NCI-H146 (cell line): ENCODE results near the gene FAM131B.

Experiments used
- DNase-seq: peaks from one replicate; lab custom pipeline; 2025; lab: John Stamatoyannopoulos, UW

FAM131B gene

DNA sequence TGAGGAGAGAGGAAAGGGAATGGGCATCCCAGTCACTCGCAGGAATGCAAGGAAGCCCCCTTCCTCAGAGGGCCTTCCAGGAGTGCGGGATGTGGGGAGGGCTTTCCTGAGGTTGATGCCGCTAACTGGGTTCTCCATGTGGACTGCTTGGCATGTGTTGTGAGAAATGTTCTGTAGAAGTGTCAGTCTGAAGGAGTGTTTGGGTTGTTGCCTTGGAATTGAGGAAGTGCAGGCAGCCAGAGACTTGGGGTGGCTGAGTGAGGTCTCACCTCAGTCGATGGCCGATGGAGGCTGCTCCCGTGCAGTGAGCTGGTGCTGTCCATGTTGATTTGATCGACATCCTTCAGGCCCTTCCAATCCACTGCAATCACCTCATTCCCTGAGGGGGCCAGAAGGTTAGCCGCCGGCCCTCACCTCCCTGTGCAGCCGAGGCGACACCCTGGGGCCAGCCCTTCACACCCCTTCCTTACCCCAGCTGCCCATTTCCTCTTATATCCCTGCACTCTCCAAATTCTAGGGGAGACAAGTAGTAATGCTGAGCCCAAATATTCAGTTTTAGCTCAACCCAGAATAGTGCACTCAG lies 2.7 kb downstream of the FAM131B start:
- DNase-seq: no peak

DNA sequence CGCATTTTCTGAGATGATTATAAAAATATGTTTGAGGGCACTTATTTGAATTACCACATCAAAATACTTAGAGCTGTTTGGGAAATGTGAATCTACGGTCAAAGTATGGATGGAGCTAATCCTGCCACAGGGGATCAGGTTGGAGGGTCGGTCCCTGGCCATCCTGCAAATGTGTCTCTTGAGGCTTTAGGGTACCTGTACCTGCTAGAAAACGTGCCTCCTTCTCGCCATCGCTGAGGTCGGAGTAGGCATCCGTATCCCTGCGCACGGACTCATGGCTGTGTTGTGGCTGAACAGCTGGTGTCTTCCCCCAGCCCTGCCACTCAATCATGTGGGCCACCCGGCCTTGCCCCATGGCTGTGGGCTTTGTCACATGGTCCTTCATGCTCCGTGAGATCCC lies 3.9 kb downstream of the FAM131B start:
- no peak for DNase-seq

DNA sequence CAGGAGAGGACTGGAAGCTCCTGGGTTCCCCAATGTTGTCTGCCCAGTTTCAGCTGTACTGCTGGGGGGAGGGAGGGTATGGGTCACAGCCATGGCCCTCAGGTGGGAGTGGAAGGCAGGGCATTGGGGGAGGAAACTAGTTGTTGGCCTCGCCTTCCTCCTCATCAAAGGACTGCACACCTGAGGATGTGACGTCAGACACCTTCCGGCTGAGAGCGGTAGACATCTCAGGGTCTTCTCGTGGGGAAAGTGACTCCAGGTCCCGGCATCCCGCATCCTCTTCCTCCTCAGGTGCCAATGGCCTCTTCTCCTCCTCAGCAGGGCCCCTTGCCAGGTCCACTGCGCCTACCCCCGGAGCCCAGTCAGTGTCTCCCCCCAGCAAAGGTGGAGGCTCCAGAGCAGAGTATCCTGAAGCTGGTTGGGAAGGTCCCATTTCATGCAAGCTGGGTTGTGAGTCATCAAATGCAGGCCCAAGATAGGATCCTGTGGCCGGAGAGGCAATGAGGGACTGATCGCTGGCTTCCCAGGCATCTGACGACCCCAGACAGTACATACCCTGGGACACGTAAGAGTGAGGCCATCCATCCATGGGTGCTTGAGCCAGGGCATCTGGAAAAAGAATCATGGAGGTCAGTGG lies 6.0 kb downstream of the FAM131B start:
- no peak for DNase-seq

DNA sequence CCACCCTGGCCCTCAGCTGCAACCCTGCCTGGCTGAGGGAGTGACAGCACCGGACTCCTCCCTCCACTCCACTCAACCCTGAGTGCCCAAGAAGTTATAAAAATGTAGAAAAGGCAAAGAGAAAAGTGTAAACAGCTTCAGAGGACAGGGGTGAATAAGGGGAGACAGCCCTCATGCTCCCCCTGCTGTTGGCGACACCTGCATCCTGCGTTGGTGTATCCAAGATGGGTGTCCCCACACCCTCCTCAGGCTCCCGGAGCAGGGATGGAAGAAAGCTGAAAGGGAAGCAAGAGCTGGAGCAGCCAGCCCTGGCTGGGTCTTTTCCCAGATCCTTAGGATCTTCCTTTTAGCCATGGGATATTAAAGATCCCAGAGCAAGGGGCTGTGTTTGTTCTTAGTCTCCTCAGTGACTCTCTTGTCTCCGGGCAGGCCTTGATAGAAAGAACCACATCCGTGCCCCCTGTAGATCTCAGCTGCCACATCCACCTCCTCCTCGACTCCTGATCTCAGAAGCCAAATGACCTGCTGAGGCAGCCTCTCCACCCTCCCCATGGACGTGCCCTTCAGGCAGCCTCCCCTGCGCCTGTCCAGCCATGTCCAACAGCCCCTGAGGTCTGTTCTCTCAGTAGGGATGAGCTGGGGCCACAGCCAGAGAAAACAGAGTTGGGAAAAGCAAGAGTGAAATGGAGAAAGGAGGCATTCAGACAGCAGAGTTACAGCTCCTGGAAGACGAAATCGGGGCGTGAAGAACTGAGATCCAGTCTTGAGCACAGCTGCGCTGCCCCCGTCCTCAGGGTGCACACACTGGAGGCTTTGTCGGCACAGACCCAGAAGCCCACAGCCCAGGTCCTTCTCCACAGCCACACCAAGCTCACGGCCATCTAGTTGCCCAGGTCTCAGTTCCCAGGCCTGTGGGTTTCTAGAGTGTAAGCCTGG lies 6.8 kb downstream of the FAM131B start:
- no peak for DNase-seq

DNA sequence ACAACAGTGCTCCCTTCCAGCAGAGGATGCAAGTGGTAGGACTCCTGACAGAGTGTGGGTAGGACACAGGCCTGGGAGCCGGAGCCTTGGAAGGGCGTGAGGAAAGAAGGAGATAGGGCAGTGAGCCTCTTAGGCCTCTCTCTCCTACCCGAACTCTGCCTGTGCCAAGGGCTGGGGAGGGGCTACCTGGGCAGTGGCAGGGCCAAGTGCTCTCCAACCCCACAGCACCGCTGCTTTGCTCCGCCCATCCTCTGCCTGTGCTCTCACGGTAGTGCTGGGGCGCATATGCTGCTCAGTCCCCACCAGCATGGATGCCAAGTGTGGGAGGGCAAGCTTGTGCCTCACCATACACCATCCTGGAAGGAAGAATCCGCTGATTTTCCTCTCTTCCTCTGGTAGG lies 7.5 kb downstream of the FAM131B start:
- DNase-seq: no peak

DNA sequence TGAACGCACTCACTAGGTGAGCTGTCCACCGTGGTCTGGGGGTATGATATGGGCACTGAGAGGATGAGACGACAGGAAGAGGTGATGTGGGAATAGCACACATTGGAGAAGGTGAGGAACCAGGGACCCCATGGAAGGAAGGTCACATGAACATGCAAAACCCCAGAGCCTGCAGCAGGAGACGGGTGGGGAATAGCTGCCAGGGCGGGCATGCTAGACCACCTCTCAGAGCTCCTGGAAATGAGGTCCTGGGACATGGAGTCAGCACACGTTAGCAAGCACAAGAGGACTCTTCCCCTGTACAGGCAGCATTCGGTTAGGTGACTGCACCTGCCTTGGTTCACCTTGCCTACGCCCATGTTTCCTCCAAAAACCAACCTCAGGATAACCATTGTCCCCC lies 8.1 kb downstream of the FAM131B start:
- DNase-seq: no peak

DNA sequence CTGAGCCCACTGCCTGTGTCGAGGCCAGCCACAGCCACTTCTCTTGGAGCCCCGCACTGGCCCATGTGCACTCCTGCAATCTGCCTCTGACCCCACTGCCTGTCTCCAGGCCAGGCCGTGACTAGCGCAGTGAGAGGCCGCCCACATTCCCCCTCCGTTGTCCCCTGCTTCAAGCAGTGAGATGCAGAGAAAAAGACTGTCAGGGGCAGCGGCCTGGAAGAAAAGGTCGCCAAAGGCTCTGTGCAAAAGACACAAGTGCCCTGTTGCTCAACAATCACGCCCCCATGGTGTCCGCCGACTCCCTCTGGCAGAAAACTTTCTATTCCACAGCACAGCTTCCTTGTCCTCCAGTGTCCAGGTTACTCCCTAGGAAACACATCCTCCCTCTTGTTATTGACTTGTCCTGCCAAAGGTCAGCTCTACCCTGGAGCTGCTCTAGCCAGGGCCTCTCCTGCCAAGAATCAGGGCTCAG lies 9.9 kb downstream of the FAM131B start:
- DNase-seq: no peak

DNA sequence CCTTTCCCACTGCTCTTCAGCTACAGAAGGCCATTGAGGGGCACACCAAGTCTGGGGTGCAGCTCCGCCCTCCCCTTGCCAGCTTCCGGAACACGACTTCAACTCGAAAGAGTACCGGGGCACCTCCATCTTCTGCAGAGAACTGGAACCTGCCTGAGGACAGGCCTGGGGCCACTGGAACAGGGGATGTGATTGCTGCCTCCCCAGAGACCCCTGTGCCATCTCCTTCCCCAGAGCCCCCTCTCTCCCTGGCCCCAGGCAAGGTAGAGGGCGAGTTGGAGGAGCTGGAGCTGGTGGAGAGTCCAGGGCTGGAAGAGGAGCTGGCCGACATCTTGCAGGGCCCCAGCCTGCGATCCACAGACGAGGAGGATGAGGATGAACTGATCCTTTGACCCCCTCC lies 10.9 kb downstream of the FAM131B start:
- DNase-seq: no peak

DNA sequence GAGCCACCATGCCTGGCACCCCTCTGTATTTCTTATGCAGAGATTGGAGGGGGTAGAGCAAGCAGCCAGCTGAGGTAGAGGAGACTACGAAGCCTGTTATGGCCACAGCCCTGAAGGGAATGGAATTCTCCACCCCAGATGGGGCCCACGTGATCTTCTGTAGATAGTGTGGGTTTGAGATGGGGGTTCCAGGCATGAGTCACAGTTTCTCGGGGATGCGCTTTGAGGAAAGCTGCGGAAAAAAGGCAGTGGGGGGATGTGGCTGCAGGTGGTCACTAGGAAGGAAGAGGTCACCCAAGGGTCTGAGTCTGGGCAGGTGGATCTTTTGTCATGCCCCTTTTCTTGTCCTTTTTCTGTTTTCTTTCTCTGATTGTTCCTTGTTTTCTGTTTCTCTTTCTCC lies 11.5 kb downstream of the FAM131B start:
- no peak for DNase-seq

DNA sequence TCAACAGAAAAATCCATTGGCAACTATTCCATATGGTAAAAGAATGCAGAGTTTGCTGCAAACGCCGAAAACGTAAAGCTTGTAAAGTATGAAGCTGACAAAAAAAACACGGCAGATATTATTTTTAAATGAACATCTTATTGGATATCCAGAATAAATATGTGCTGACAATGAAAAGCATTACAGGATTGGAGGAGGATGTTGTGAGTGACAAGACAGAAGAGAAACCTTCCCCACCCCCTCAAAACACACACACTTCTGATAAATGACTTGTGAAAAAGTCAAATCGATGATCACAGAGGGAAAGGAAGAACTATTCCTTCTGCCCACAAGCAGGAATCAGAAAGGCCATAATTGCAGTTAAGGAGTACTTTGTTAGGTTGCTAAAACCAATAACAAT lies 14.6 kb downstream of the FAM131B start:
- no peak for DNase-seq

DNA sequence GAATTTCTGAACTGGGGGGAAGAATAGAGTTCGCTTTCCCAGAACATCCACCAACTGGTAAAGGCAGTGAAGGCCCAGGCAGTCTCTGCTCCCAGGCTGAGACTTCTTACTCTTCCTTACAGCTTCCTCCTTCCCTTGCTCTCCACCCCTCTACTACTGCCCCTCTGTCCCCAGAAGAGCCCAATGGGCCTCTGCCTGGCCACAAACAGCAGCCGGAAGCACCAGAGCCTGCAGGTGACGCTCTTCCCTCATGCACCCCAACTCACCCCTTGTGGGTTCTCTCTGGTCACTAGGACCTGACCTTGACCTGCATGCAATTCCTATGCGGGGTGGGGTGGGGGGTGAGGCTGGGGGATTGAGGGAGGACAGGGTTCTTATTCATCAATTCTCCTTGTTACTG lies 16.5 kb downstream of the FAM131B start:
- DNase-seq: no peak

DNA sequence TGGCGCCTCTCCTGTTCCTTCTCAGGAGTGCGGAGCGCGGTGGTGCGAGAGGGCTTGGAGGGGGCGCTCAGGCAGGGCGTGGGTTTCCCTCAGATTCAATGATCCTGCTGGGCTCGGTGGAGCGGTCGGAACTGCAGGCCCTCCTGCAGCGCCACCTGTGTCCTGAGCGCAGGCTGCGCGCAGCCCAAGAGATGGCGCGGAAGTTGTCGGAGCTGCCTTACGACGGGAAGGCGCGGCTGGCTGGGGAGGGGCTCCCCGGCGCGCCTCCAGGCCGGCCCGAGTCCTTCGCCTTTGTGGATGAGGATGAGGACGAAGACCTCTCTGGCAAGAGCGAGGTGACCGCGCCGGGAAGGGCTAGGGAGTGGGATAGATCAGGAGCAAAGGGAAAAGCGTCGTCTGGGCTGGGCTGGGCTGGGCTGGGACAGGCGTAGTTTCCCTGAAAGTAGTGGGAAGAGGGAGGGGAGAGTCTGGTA lies 17.0 kb downstream of the FAM131B start:
- peak; percentile 60 for DNase-seq

DNA sequence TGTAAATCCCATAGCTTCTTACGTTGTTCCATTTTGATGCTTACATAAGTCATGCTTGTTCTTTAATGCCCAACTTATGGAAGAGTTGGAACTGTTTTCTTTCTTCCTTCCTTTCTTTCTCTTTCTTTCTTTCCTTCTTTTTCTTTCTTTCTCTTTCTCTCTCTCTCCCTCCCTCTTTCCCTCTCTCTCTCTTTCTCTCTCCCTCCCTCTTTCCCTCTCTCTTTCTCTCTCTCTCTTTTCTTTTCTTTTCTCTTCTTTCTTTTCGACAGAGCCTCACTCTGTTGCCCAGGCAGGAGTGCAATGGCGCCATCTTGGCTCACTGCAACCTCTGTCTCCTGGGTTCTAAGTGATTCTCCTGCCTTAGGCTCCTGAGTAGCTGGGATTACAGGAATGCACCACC lies 18.9 kb downstream of the FAM131B start:
- DNase-seq: no peak

DNA sequence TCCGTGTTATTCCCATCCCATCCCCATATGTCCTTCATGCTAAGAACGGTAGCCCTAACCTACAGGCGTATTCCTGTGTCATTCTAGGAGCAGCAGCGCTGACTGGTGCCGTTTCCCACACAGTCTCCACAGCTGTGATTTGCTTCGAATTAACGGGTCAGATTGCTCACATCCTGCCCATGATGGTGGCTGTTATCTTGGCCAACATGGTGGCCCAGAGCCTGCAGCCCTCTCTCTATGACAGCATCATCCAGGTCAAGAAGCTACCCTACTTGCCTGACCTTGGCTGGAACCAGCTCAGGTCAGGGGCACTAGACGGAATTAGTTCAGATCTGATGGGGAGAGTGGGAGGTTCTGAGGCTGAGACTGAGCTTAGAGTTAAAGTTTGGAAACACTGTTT lies 20.7 kb downstream of the FAM131B start:
- DNase-seq: no peak

DNA sequence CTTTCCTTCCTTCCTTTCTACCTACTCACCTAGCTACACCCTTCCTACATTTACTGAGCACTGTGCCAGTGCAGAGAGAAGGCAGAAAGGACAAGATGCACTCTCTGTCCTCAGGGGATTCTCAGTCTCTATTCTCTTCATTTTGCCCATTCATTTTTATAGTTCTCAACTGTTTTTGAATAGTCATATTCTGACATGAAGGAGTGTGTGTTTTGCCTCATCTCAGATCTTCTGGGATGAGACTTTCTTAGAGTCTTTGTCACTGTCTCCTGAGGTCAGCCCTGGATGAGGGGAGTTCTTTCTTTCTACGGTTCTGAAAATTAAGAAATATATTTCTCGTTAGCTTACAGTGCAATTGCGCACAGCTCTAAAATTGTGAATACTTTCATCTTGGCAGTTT lies 25.3 kb downstream of the FAM131B start:
- no peak for DNase-seq

DNA sequence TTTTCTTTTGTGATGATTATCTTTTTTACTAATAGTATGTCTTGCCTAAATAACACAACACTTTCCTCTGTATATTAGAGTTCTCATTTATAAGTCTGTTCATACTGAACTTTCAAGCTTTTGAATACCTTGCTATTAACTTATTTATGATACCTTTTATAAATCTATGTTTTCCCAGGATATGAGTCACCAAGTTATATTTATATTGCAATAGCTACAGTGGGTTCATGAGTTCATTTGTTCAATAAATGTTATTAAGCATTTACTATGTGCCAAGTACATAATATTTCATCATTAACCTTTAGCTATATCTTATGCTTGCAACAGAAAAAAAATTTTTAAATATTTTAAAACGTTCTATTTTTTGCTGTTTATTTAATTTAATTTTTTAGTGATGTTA lies 28.3 kb downstream of the FAM131B start:
- no peak for DNase-seq

DNA sequence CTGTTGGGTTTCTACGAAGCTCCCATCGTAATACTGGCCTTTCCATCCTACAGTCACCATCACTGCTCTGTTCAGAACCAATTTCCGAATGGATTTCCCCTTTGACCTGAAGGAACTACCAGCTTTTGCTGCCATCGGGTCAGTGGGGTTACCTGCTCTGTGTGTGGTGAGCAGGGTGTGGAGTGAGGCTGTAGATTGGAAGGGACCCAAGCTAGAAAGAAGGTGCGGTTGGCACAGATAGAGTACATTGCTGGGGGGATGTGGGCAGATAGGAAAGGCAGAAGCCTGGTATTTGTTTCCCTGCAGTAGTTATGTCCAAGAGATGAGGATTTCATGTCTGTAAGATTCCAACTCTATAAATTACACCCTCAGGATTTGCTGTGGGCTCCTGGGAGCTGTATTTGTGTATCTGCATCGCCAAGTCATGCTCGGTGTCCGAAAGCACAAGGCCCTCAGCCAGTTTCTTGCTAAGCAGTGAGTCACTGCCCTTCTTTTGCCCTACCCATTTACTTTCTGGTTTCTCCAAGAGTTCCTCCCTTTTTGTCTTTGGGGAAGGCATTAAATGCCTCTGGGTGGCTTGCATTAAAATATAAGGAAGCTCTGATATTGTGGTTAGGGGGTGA lies 31.2 kb downstream of the FAM131B start:
- DNase-seq: no peak

DNA sequence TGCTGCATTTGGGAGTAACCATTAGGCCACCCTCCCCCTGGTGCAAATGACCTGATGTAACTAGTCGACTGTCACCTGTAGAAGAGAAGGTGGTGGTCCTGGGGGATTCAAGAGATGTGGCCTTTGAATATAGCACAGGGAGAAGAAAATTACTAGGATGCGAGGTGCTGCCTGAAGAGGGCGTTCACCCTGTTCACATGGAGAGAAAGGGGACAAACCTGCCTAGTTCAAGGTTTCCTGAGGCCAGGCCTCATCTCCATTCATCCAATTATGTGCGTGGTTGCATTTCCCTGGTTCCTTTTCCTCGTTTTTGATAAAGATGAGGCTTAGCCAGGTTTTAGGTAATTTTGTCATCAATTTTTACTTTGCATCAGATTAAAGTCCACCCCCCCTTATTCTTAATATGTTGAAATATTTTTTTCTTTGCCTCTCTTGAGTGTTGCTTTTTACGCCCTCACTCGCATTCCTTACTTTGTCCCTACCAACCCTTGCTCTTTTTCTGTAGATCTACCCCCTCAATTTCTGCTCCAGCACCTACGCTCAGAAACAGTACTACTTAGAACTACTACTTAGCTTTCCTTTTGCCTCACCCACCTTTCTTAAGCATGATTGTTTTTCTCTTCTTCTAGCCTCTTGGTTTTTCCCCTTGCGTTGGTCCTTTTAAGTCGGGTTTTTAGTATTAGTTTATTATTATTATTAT lies 32.9 kb downstream of the FAM131B start:
- DNase-seq: no peak

DNA sequence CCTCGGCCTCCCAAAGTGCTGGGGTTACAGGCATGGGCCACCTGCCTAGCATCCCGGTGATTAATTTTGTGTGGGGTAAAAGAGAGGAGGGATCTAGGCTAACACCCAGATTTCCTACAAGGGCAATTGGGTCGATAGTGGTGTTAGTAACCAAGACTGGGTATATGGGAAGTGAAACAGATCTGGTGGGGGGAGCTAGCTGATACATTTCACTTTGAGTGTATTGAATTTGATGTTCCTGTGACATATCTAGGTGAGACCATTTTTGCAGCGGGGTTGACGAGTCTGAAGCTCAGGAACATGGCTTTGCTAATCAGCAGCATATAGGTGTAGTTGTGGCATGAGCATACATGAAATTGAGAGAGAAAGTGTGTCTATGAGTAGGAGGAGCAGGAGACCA lies 34.6 kb downstream of the FAM131B start:
- no peak for DNase-seq

DNA sequence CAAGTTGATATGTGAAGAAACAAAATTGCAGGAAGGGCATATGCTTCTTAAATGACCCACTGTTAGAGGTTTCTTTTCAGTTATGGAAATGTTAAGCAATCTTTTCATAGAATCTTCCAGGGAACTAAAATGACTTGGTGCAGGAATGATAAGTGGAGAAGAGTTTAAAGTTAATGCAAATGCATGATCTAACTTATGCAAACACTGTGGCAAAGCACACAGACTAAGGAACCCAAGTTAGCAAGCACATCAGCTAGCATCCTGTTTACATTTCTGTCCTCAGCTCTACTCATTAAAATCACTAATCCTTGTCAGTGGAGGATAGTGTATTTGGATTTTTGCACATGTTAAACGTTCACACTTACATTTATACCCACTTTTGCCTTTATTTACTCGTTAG lies 37.3 kb downstream of the FAM131B start:
- no peak for DNase-seq

DNA sequence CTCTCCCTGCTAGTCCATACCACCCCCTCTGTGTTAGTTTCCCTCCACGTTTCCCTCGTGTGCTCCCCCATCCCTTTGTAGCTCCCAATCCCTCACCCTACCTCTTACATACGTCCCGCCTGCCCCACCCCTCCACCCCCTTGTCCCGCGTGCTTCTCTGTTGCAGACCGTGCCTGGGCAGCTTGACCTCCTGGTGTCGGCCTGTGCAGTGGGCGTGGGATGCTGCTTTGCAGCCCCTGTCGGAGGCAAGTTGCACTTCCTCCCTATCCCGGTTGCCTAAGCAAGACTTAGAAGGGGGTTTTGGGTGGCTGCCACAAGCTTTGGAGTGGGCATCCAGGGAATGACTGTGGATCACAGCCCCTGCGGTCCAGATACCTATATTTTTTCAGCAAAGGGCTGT lies 38.9 kb downstream of the FAM131B start:
- no peak for DNase-seq
